Left lung (tissue), 10 donors: Measurements from ENCODE around the gene F5. TPM values are rescaled to one million over a fixed set of nuclear protein-coding genes. Genes with fewer than 3 reads are reported as not detected.

Source experiments
- ATAC-seq: fragments of 200-7000 bp; cut with Tn5 transposase; one replicate; pipeline ENCODE4 v1.9.1; 2020; ENCODE audit warnings: moderate library complexity
- DNase-seq, 4 donors: peaks; one replicate each; pipeline ENCODE4 v3.0.0-alpha.2; 2013 to 2020
- H3K27ac ChIP-seq, 2 donors: fragments of 200-600 bp; sonication (generic) in 1 of 2; one replicate each; pipeline versions ENCODE4 v1.5.0 to v1.8.0; 2020 to 2021
- H3K27me3 ChIP-seq, 2 donors: fragments of 200-600 bp; sonication (generic) in 1 of 2; one replicate each; pipeline versions ENCODE4 v1.5.0 to v1.8.0; 2020 to 2021
- H3K36me3 ChIP-seq, 2 donors: fragments of 200-600 bp; sonication (generic) in 1 of 2; one replicate each; pipeline versions ENCODE4 v1.5.0 to v1.8.0; 2020 to 2021
- H3K4me1 ChIP-seq, 2 donors: fragments of 200-600 bp; one replicate each; pipeline ENCODE4 v1.8.0; 2021
- H3K4me3 ChIP-seq, 2 donors: fragments of 200-600 bp; sonication (generic) in 1 of 2; one replicate each; pipeline versions ENCODE4 v1.5.0 to v1.8.0; 2020 to 2021; ENCODE audit warnings: mild to moderate bottlenecking in 1 of 2
- H3K9me3 ChIP-seq, 2 donors: fragments of 200-600 bp; sonication (generic) in 1 of 2; one replicate each; pipeline versions ENCODE4 v1.5.0 to v1.8.0; 2020 to 2021
- intact Hi-C, 2 donors: fragments of 100-400 bp; cut with DNase I; formaldehyde crosslinking; loops; one replicate each; pipeline versions ENCODE4 v1.11.2 to v1.14.2; 2022
- polyA plus RNA-seq, 6 donors: library from polyadenylated mRNA; unstranded; fragments of 120-200 nt; gene quantifications; one replicate each; pipeline ENCODE4 v1.2.1, GENCODE V29; 2013; ENCODE audit not compliant: insufficient read length in 6 of 6
- total RNA-seq, 2 donors: library from RNA; stranded (reverse); fragmentation: NEBNext Ultra II Directional; extraction: Animal tissue kit (Norgen Biotek cat#: 25700); gene quantifications; one replicate each; pipeline ENCODE4 v1.2.1, GENCODE V29; 2021
- TF ChIP-seq, protein P1 (sequence below), 2 donors: fragments of 200-600 bp; sonication (generic) in 1 of 2; IDR thresholded peaks; one replicate each; pipeline versions ENCODE4 v1.5.0 to v1.8.0; 2021; ENCODE audit warnings: antibody characterized with exemption in 2 of 2
- donor health status: DM: no; HTN: yes; CAD: no.
- donor health status: DM: no; HTN: no; CAD: no.

Gene F5
- total and polyA plus RNA-seq, 8 donors: 0.03 to 7.2 (median 0.23) TPM

GRCh38 chr1:169515641-169516040, 70.6 kb downstream of the F5 start:
- no peaks in the 10 kb centered on the region for H3K27me3 ChIP-seq
- no peak for DNase-seq
- no peak overlapping the region for H3K27ac ChIP-seq
- H3K4me1 ChIP-seq: peaks cover 0 to 3% of the 10 kb centered on the region in 2 donors
- H3K4me3 ChIP-seq: no peak overlapping the region
- TF ChIP-seq, protein P1, sequence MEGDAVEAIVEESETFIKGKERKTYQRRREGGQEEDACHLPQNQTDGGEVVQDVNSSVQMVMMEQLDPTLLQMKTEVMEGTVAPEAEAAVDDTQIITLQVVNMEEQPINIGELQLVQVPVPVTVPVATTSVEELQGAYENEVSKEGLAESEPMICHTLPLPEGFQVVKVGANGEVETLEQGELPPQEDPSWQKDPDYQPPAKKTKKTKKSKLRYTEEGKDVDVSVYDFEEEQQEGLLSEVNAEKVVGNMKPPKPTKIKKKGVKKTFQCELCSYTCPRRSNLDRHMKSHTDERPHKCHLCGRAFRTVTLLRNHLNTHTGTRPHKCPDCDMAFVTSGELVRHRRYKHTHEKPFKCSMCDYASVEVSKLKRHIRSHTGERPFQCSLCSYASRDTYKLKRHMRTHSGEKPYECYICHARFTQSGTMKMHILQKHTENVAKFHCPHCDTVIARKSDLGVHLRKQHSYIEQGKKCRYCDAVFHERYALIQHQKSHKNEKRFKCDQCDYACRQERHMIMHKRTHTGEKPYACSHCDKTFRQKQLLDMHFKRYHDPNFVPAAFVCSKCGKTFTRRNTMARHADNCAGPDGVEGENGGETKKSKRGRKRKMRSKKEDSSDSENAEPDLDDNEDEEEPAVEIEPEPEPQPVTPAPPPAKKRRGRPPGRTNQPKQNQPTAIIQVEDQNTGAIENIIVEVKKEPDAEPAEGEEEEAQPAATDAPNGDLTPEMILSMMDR (IDR thresholded peaks at IDR 0.05): no peak
- ATAC-seq: no peak
- intact Hi-C loops: no loop called here
- H3K36me3 ChIP-seq: peaks cover 0 to 27% of the 10 kb centered on the region in 2 donors
- no peaks in the 10 kb centered on the region for H3K9me3 ChIP-seq

- ATAC-seq (no peak), DNase-seq (no peak)
- H3K9me3 ChIP-seq: no peaks in the 10 kb centered on the region
- peaks cover 0 to 20% of the 10 kb centered on the region in 2 donors for H3K36me3 ChIP-seq
- H3K27ac ChIP-seq: no peak overlapping the region
- peaks cover 0 to 3% of the 10 kb centered on the region in 2 donors for H3K4me1 ChIP-seq
- intact Hi-C loops: no loop called here
- H3K27me3 ChIP-seq: no peaks in the 10 kb centered on the region
- TF ChIP-seq, protein P1 (IDR thresholded peaks at IDR 0.05): no peak
- H3K4me3 ChIP-seq: no peak overlapping the region
These were observed 71.6 kb downstream of the F5 start for GRCh38 chr1:169514566-169515270.

GRCh38 chr1:169513208-169513607, 73.1 kb downstream of the F5 start:
- Histone ChIP-seq H3K36me3 (peaks cover 0 to 13% of the 10 kb centered on the region in 2 donors), H3K9me3 (no peaks in the 10 kb centered on the region), H3K27ac (peak overlapping the region in 1 of 2 donors; percentile 46), H3K27me3 (no peaks in the 10 kb centered on the region), H3K4me3 (no peak overlapping the region), H3K4me1 (peaks cover 0 to 12% of the 10 kb centered on the region in 2 donors)
- intact Hi-C loops: no loop called here
- TF ChIP-seq, protein P1 (IDR thresholded peaks at IDR 0.05): no peak
- no peak for DNase-seq
- peak; percentile 21 for ATAC-seq

DNA sequence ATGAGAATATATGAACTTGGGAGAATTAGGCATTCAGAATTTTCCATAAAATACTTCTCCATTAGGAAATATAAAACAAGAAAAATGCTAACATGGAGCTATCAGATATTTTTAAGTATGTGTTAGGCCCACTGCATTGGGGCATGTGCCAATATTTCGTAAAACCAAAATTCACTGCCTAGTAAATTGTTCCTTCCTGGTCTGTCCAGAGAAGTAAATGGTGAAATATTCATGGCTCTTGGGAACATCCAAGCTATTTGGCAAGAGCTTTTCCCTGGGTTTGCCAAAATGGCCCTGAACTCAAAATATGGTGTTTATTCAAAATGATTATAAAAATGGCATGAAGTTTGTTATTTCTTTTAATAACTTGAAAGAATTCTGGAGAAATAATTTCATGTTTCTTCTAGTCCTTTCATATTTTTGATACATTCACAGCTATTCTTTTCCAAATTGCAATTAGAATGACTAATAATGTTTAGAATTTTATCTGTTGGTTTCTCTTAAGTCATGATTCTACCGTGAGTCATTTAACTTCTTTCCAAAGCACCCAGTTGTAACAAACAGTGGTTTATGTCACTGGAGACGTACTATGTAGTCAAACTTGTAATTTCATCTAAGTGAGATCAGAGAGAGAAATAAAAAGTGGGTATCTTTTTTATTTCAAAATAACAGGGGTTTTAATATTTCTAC, 74.8 kb downstream of the F5 start:
- H3K4me1 ChIP-seq: peaks cover 0 to 12% of the 10 kb centered on the region in 2 donors
- TF ChIP-seq, protein P1 (IDR thresholded peaks at IDR 0.05): no peak
- peak in 1 of 4 donors; percentile 15 for DNase-seq
- H3K36me3 ChIP-seq: peaks cover 0 to 4% of the 10 kb centered on the region in 2 donors
- intact Hi-C loops: no loop called here
- H3K4me3 ChIP-seq: no peak overlapping the region
- H3K27ac ChIP-seq: peak overlapping the region in 1 of 2 donors; percentile 40
- H3K27me3 ChIP-seq: no peaks in the 10 kb centered on the region
- peak; percentile 55 for ATAC-seq
- H3K9me3 ChIP-seq: no peaks in the 10 kb centered on the region

DNA sequence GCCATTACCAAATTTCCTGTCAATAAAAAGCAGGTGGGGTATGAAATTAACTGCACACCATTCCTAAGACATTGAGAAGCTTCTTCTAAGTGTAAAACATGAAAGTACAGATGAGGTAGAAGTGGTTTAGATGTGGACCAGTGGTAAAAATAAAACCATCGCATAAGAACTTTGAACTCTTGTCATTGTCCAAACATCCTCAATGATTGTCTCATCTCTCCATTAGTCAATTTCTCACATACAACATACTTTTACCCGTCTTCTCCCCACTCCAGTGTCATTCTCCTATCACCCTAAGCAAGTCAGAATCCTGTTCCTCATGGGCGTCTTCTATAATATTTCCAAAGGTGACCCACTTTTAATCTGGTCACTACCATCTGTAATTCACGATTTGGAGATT, 76.2 kb downstream of the F5 start:
- Histone ChIP-seq H3K4me1 (peaks cover 0 to 12% of the 10 kb centered on the region in 2 donors), H3K27ac (no peak overlapping the region), H3K36me3 (peaks cover 0 to under 1% of the 10 kb centered on the region in 2 donors), H3K4me3 (no peak overlapping the region), H3K9me3 (no peaks in the 10 kb centered on the region), H3K27me3 (no peaks in the 10 kb centered on the region)
- ATAC-seq: no peak
- intact Hi-C loops: no loop called here
- DNase-seq: no peak
- TF ChIP-seq, protein P1 (IDR thresholded peaks at IDR 0.05): no peak
